ENCODE results near the gene PARD3B.

PARD3B gene

DNA sequence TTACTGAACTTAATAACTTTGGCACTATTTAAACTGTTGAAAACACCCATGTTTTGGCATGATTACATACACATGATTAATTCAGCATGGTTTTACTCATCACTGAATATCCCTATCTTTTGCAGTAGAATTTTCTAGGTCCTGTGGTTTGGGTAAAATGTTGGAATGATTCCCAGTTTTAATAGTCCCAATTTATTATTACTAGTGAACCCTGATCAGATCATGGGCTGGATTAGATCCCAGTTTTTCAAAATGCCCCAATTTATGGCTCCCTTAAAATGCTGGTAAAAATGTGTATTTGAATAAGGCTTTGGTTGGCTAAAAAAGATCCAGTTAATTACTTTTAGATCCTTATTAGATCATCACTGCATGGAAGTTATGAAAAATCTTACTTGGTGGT lies 863.4 kb downstream of the PARD3B start:
- no peak for DNase-seq (ENCODE audit: low spot score)

DNA sequence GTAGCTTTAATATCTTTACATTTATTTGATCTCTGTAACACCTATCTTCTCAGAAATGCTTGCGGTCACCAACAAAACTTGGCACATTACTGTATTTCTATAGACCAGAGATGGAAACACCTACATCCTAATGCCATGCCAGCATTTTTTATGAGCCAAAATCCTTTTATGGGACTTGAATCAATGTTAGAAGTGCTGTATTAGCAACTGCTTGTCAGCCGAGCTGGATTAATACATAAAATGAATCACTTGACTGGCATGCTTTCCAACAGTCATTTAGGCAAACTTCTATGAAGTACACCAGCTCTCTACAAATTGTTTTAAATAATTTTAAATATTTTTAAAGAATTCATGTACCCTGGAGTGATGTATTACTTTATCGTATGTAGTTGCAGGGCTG lies 864.1 kb downstream of the PARD3B start:
- DNase-seq (ENCODE audit: low spot score) = no peak

DNA sequence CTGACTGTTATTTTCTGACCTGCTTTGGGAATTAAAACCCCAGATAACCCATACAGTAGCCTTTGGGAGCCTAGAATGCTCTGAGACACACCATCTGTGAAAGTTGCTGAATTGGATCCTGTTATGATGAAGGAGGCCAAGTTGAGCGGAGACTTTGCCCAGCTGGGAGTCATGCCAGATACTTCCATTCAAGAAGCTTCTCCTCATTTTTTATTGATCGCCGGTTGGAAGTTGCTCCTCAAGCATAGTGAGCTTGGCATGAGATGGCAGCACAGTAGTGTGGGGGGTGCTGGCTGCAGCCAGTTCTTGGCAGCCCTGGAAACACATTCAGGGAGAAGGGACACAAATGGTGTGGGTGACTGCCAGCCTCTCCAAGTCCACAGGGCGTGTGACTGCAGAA lies 866.3 kb downstream of the PARD3B start:
- DNase-seq (ENCODE audit: low spot score) = no peak

DNA sequence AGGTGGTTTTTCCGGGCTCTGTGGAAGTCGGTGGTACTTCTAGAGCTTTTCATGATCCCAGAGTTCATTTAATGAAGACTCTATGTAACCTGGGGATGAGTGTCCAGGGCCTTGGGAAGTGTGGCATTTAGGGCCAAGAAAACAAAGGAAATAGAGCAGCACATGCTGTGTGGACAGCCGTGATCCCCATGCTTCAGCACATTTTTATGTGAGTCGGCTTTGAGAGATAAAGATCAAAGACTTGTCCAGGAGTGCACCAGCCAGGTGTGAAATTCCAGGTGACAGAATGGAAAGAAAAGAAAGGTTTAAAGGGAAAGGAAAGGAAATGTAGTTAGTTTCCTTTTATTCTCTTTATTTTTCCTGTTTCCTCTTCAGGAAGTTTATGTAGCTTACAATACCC lies 879.1 kb downstream of the PARD3B start:
- no peak for DNase-seq (ENCODE audit: low spot score)

DNA sequence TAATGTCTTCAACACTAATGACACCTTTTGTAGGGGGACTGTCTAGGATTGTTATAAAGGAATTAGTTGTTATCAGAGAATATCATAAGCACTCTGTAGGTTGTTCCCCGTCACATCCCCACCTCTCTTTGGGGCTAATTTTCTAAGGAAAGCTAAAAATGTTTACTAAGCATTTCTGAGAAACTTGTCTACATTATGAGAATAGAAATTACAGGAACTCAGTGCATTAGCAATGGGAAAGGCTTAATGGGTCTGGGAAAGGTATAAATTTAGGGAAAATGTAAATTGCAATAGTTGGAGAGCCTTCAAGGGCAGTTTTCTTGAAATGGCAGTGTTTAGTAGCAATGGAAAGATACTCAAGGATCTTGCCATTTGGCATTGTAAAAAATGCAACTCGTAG lies 879.8 kb downstream of the PARD3B start:
- DNase-seq (ENCODE audit: low spot score) = no peak

DNA sequence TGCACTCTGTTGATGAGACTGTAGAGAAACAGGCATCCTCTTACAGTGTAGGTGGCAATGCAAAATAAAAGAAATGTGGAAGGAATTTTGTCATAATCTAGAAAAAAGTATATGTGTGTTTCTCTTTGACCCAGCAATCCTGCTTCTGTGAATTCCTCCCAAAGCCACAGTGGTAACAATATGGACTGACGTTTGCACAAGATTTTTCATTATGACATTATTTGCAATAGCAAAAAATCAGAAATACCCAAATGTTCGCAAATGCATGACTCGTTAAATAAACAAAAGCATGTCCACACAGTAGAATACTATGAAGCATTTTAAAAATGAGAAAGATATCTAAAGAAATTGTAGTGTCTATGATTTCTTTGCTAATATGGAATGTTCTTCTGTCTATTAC lies 881.8 kb downstream of the PARD3B start:
- no peak for DNase-seq (ENCODE audit: low spot score)

DNA sequence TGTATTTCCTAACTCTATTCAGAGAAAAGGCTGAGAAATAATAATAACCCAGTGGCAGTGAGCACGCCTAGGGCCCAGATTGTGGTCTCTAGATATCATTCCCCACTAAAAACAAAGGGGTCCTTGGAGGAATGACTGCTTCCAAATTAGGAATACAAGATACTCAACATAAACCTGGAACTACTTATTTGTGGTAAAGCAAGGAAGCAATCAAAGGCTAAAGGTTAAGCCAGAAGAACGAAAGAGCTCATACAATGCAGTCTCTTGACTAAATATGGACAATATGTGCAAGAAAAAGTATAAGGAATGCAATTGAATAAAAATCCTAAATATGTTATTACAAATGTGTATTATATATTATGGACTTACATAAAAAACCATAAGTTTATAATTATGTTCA lies 883.5 kb downstream of the PARD3B start:
- DNase-seq (ENCODE audit: low spot score) = no peak

DNA sequence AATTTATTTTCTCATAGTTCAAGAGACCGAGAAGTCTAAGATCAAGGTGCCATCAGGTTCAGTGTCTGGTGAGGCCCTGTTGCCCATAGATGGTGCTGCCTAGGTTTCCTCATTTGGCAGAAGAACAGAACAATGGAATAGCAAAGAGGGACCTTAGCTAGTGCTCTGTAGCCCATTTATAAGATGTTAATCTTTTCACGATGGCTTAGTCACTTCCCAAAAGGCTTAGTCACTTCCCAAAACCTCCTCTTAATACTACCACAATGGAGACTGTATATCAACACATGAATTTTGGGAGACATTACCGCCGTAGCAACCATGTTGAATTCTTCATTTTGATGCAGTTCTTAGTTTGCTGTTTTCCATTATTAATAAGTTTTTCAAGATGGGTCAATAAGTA lies 890.7 kb downstream of the PARD3B start:
- DNase-seq (ENCODE audit: low spot score) = peak; percentile 3

DNA sequence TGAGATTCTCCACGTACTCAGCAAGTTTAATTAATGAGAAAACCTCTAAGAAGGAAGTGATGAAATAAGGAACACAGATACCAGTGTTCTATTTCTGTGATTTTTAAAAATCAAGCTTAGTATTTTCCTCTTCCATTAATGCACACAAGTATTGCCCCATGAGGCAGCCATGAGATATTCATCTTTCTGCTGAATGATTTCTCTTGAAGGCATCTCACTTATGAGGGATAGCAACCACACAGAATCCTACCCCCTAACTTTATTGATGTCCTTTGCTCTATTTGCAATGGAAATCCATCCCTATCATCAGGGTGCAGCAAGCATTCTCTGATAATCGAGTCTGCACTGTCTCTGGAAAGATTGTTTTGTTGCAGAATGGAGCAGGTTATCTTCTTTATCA lies 893.0 kb downstream of the PARD3B start:
- DNase-seq (ENCODE audit: low spot score) = no peak

DNA sequence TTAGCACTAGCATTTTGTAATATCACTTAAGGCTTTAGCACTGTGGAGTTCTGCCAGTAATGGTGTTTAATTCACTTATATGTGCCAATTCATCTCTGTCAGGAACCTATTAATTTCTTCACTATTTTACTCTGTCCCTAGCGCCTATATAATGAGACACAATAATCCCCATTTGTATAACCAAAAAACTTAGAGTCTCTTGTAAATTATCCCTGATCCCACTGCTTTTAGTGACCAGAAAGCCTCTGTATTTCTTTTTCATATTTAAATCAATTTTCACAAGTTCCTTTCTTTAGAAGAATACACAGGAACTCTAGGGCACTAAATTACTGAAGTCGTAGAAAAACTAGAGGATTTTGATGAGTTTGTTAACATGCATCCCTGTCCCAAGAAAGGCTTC lies 894.3 kb downstream of the PARD3B start:
- DNase-seq (ENCODE audit: low spot score) = no peak

DNA sequence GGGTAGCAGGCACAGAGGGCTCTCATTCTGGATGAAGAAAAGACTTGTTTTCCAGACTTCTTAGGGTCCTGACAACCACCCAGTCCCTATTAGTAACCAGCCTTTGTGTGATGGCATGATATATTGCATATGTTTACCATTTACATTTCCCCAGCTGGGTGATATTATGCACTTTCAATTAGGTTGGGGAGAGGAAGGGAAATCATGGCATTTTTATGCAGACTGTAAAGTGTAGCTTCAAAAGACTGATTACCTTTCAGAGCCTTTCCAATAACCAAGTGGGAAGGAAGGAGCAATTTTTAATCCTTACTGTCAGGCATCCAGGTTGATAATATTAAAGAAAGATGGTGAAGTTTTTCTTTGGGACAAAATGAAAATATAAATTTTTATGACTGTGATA lies 896.2 kb downstream of the PARD3B start:
- DNase-seq (ENCODE audit: low spot score) = no peak

DNA sequence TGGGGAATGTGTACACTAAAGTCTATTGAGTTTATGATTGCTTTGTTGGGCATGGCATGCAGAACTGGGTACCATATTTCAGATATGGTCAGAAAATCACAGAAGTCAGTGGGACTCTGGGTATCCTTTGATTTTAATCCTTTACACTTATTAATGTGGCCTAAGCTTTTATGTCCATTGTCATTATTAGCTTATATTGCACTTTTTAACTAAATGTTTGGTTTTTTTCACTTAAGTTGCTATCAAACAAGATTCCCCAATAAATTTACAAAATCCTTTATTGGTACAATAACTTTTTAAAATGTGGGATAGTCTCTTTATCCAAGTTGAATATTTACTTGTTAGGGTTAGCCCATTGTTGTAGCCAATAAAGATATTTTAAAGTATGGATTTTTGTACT lies 902.9 kb downstream of the PARD3B start:
- DNase-seq (ENCODE audit: low spot score) = no peak

DNA sequence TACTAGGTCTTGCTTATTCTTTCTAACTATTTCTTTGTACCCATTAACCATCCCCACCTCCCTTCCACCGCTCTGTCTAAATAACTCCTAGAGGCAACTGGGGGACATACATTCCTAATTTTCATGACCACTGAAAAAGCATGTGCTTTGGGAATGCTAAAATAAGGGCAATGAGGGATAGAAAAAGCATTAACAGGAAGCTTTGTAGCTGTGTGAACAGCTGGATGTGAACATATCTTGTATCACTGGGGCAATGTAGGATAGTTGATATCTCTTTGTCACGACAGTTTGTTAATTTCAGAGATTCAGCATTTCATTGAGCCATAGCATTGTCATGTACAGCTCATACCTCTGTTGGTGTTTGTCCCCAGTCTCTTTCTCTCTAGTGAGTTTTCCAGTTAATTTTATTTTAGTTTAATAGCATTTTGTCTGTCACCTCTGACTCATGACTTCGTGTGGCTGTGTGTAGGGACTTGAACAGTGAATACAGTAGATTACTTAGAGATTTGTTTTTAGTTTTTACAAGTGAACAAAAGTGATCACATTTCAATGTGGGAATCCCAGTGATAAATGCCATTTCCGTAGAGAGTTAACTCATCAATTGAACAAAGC lies 906.7 kb downstream of the PARD3B start:
- DNase-seq (ENCODE audit: low spot score) = no peak

DNA sequence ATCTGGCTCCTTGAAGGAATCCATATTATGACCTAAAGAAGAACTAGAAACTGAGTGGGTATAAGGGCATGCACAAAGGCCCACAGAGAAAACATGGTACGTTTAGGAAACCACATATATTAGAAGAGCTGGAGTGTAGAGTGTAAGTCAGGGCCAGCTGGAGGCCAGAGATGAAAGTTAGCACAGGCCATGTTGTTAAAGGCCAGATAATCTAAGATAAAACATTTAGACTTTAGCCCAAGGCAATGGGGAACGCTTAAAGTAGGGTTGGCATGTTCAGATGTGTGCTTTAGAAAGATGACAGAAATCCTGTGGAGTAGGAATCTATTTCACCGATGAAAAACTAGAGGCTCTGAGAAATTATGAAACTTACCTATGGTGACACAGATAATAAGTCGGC lies 907.9 kb downstream of the PARD3B start:
- DNase-seq (ENCODE audit: low spot score) = no peak

DNA sequence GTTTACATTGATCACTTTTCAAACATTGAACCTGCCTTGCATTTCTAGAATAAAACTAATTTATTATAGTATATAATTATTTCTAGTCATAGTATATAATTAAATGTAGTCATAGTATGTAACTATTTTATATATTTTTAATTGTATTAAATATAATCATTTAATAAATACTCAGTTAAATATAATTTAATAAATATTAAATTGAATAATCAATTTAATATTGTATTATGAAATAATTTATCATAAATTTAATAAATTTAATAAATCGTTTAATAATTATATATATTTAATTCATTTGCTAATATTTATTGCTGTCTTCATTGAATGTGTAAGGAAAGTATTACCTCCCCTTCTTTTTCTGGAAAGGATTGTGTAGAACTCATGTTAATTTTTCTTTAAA lies 911.4 kb downstream of the PARD3B start:
- no peak for DNase-seq (ENCODE audit: low spot score)

DNA sequence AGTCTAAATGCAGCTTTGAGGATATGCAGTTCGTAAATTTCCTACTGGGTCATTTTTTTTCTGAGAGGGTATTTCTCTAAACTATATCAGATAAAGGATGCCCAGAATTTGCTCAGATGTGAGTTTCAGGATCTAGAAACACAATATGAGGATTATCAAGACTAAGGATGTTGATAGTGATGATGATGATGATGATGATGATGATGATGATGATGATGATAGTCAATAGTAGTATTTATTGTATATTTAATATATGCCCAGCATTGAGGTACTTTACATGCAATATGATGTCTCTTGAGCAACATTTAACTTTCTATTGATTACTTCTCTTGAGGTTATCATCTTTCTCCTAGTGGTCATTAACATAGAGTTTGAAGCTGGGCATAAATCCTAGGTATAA lies 914.9 kb downstream of the PARD3B start:
- DNase-seq (ENCODE audit: low spot score) = no peak

DNA sequence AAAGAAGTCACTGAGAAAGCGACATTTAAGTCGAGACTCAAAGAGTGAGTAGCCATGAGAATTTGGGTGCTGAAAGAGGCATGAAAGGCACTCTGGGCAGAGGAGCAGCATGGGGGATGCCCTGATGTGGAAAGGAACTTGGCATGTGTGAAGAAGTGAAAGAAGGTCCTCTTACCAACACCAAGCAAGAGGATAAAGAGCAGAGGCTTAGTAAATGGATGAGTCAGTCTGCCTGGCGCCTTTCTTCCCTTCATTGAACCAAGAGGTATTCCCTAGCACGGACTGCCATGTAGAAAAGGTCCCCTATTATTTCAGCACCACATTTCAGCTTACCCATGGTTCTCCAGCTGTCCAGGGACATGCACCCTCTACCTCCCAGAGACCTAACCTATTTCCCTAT lies 915.9 kb downstream of the PARD3B start:
- peak; percentile 45 for DNase-seq (ENCODE audit: low spot score)

DNA sequence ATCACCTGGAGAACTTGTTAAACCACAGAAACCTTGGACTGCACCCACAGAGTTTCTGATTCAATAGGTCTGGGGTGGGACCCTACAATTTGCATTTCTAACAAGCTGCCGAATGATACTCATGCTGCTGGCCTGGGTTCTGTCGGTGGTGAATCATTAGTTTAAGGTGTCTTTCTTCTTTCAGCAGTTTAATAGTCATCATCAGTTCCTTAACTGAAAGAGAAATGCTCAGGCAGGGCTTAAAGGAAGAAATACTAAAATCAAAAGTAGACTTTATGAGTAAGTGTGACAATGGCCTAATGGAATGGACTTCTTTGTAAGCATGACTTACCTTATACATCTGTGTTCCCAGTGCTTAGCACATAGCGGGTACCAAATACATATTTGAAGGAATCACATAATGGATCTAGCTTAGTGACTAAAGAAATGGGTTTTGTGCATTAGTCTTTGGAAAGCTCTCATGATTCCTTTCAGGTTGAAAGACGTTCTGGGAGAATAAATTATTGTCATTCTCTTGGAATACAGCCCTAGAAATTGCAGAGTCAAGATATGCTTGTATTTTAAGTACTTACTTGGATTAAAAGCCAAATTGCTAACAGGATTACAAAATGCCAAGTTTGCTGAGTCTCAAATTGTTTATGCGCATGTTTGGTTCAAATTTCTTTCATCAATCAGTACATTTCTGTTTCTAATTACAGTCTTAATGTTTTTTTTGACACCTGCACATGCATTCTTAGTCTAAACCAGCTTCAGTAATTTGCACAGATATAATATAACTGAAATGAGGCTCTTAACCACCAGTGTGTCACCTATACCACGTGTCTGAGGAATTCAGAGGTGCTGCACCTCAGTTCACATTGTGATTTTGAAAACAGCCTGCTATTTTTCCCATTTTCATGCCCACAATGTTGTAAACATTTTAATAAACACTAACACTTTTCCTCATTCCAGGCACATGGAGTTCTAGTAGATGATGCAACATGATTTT lies 916.7 kb downstream of the PARD3B start:
- peak; percentile 72 for DNase-seq (ENCODE audit: low spot score)

DNA sequence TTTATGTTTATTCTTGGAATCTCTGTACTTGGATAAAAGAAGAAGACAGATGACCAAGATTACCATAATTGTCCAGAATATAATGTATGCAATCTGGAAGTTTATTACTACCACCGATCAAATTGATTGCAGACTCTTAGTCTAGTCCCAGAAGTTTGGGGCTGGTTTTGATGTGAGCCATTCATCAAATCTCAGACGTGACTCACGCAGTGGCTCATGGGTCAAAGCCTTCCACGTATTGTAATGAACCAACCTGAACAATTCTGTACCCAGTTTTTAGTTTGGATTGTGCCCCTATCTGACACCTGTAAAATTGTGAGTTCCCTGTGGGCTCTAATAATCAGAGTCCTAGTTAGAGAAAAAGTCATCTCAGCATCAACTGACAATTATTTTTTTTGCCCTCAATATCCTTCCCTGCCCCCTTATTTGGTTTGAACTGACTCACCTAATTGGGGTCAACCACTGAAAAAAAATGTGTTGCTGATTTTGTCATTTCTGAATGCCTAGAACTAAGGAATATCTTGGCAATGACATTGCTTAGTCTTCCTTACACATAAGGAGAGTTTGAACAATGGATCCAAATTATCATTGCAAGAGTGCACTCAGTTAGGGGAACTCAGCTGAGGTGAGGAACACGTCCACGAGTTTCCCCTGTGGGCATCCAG lies 917.5 kb downstream of the PARD3B start:
- DNase-seq (ENCODE audit: low spot score) = peak; percentile 27

DNA sequence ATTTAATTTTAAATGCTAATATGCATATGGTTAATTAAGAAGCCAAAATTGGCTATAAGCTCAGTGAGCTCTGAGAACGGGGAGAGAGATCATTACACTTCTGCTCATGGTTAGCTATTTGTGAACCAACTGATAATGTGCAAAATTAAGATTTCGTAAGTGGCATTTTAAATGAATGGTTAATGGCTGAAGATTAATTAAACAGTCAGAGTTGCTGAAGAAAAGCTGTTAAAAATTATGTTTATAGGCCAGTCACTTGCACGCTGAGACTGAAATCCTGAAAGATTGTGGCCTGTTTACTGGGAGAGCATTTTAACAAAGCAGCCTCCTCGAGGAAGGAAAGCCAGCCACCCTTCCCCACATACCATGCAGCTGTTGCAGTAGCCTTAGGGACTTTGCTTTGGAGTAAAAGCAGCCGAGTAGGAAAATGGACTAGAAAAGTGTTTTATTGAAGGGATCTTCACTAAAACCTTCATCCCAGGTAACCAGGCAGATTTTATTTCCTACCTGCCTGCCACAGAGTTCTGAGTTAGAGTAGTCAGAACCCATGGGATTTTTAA lies 918.3 kb downstream of the PARD3B start:
- no peak for DNase-seq (ENCODE audit: low spot score)

DNA sequence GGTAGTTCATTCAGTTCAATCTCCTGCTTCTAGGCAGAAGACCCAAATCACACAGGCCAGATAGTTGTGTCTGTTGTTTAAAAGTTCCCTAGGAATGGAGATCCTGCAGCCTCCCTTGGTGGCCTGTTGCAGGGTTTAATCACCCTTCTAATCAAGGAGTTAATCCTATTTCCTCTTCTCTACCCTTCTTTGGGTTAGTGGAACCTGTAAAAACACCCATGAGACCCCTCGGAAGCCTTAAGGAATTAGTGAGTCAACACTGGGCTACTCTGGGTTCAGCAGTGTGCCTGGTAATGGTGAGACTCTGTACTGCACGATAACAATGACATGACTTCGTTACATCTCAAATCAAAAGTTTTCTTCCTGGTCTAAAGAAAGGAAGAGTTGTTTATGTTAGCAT lies 919.4 kb downstream of the PARD3B start:
- no peak for DNase-seq (ENCODE audit: low spot score)

DNA sequence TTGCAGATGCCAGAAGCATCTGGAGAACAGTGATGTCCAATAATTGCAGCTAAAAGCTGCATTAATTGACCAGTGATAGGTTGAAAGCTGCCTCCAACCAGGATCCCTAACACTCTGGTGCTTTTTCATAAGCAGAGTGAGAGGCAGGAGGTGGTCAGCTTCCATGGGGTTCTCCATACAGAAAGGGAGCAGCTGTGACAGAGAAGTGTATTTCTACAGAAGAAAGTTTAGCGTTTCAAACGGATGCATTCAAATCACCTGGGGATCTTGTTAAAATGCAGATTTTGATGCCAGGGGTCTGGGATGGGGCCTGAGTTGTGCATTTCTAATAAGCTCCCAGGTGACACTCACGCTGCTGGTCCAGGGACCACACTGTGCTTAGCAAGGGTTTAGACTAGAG lies 920.5 kb downstream of the PARD3B start:
- no peak for DNase-seq (ENCODE audit: low spot score)

DNA sequence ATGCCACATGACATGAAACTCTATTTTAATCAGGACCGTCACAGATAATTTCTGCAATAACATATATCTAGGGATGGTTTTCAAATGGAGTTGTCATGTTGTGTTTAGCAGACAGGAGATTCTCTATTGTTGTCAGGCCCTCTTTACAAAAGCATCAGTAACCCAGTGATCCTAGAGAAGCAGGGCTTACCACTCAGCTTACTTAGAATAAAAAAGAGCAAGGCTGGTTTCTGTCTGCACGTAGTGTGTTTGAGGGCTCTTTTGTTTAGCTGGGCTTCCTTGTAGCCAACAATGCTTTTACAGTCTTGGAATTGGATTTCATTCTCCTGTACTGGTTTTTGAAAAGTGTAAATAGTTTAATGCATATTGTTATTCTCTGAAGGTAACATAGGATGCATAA lies 926.5 kb downstream of the PARD3B start:
- no peak for DNase-seq (ENCODE audit: low spot score)

Measured in kidney tubule cell (primary cell).